ENCODE data around the gene ANKRD33B. TPM values are rescaled to one million over a fixed set of nuclear protein-coding genes. Genes with fewer than 3 reads are reported as not detected.
"Not testable (repeated sequence)": the region's sequence is repeated elsewhere in the genome, so short reads cannot be mapped to it uniquely, and the experiment has no call there.

The ANKRD33B gene
- total RNA-seq, 1 donor, result 2.6 TPM

DNA sequence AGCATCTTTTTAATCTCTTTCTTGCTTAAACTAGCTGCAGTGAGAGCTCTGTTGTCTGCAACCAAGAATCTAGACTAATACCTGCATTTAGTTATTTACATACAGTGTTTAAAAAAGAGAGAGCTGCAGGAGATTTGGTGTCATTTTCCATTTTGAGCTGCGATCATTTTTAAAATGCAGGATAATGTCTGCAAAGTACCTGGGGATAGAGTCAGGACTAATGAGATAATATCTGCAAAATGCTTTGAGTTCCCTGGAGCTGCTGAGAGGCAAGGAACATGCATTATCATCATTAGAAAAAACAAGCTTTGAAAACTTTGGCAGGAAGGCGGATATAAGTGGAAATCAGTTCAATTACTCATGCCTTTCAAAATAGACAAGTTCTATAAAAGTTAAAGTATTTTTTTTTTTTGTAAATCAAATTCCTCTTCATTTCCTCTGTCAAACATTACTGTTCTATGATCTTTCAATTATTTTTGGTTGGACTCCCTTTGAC lies 21.8 kb upstream of the ANKRD33B start:
- TF ChIP-seq, protein P1, sequence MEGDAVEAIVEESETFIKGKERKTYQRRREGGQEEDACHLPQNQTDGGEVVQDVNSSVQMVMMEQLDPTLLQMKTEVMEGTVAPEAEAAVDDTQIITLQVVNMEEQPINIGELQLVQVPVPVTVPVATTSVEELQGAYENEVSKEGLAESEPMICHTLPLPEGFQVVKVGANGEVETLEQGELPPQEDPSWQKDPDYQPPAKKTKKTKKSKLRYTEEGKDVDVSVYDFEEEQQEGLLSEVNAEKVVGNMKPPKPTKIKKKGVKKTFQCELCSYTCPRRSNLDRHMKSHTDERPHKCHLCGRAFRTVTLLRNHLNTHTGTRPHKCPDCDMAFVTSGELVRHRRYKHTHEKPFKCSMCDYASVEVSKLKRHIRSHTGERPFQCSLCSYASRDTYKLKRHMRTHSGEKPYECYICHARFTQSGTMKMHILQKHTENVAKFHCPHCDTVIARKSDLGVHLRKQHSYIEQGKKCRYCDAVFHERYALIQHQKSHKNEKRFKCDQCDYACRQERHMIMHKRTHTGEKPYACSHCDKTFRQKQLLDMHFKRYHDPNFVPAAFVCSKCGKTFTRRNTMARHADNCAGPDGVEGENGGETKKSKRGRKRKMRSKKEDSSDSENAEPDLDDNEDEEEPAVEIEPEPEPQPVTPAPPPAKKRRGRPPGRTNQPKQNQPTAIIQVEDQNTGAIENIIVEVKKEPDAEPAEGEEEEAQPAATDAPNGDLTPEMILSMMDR (IDR thresholded peaks at IDR 0.05; ENCODE audit: insufficient read depth, low read depth, low read length), result no peak
- no peak overlapping the region for H3K4me3 ChIP-seq (ENCODE audit: low read depth, low read length)
- no peak for DNase-seq (ENCODE audit: low read depth)

DNA sequence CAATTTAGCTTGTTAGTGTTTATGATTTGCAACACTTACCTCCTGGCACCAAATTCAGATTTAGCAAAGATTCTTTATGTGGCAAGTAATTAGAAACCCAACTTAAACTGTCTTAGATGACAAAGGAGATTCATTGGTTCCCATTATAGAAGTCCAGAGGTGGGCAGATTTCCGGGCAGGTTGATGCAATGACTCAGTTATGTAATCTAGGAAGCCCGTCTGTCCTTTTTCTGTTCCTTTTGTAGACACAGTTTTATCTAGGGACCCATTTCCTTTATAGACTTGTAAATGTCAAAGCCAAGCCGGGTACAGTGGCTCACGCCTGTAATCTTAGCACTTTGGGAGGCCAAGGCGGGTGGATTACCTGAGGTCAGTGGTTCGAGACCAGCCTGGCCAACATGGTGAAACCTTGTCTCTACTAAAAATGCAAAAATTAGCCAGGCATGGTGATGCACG lies 20.3 kb upstream of the ANKRD33B start:
- TF ChIP-seq, protein P1 (IDR thresholded peaks at IDR 0.05; ENCODE audit: insufficient read depth, low read depth, low read length), result no peak
- H3K4me3 ChIP-seq (ENCODE audit: low read depth, low read length), result no peak overlapping the region
- no peak for DNase-seq (ENCODE audit: low read depth)

DNA sequence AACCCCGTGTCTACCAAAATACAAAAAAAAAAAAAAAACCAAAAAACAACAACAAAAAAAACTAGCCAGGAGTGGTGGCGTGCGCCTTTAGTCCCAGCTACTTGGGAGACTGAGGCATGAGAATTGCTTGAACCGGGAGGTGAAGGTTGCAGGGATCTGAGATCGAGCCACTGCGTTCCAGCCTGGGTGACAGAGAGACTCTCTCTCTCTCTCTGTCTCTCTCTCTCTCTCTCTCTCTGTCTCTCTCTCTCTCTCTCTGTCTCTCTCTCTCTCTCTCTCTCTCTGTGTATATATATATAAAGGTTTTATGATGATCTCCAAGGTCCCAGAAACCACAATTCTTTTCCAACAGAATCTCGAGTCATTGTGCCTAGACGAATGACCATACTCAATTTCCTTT lies 18.8 kb upstream of the ANKRD33B start:
- H3K4me3 ChIP-seq (ENCODE audit: low read depth, low read length), result no peak overlapping the region
- TF ChIP-seq, protein P1 (IDR thresholded peaks at IDR 0.05; ENCODE audit: insufficient read depth, low read depth, low read length), result no peak
- DNase-seq (ENCODE audit: low read depth), result no peak

DNA sequence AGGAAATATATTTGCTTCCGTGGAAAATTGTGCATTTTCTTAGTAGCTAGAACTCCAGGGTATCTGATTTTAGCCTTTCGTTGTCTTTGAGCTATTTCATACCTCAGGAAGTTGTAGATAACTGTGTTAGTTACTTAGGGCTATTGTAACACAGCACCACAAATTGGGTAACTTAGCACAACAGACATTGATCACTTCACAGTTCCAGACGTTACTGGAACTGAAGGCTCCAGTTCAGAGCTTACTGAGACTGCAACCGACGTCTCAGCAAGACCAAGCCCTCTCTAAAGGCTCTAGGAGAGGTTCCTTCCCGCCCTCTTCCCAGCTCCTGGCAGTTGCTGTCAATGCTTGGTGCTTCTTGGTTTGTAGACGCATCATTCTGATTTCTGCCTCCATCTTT lies 17.7 kb upstream of the ANKRD33B start:
- no peak overlapping the region for H3K4me3 ChIP-seq (ENCODE audit: low read depth, low read length)
- DNase-seq (ENCODE audit: low read depth), result no peak
- TF ChIP-seq, protein P1 (IDR thresholded peaks at IDR 0.05; ENCODE audit: insufficient read depth, low read depth, low read length), result no peak

DNA sequence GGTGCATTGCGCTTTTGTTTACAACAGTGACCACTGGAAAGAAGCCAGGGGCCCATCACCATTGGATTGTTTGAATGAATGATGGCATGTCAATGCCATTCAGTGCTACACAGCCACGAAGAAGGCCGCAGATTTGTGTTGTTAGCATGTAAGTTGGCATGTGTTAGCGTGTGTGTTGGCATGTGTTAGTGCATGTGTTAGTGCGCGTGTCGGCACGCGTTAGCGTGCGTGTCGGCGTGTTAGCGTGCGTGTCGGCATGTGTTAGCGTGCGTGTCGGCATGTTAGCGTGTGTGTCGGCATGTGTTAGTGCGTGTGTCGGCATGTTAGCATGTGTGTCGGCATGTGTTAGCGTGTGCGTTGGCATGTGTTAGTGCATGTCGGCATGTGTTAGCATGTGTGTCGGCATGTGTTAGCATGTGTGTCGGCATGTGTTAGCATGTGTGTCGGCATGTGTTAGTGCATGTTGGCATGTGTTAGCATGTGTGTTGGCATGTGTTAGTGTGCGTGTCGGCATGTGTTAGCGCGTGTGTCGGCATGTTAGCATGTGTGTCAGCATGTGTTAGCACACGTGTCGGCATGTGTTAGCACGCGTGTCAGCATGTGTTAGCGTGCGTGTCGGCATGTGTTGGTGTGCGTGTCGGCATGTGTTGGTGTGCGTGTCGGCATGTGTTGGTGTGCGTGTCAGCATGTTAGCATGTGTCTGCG lies 15.3 kb upstream of the ANKRD33B start:
- DNase-seq (ENCODE audit: low read depth), result no peak
- TF ChIP-seq, protein P1 (IDR thresholded peaks at IDR 0.05; ENCODE audit: insufficient read depth, low read depth, low read length), result no peak
- H3K4me3 ChIP-seq (ENCODE audit: low read depth, low read length), result no peak overlapping the region

DNA sequence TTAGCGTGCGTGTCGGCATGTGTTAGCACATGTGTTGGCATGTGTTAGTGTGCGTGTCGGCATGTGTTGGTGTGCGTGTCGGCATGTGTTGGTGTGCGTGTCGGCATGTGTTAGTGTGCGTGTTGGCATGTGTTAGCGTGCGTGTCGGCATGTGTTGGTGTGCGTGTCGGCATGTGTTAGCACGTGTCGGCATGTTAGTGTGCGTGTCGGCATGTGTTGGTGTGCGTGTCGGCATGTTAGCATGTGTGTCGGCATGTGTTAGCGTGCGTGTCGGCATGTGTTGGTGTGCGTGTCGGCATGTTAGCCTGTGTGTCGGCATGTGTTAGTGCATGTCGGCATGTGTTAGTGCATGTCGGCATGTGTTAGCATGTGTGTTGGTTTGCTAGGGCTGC lies 14.8 kb upstream of the ANKRD33B start:
- not testable (repeated sequence) for H3K4me3 ChIP-seq (ENCODE audit: low read depth, low read length); DNase-seq (ENCODE audit: low read depth)

DNA sequence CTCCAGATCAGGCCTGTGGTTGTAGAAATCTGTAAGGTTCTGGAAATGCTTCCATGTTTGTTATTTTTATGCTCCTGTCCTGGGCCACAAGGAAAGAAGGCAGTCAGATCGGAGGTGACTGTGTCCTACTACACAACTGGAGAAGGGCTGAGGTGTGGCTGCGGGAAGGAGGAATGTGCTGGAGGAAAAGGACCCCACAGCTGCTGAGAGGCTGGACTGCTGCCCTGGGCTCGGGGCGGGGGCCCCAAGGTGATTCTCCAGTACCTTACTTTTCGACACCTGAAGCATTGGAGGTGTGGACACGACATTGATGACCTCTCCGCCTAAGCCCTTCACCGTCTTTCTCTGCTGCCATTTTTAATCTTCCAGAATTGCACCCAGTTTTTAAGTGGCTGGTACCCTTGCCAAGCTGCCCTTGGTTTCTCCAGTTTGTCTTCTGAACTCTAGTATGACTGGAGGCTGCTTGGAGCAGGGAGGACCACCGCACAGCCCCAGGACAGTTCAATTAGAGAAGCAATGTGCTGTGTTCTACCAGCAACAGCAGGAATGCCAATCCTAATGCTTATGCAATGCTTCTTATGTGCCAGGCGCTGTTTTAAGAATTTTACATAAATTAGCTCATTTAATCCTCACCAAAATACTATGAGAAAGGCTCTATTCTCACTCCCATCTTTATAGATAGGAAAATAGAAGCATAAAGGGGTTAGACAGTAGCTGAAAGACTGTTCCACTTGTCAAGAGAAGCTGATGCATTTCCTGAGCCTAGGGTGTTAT lies 13.5 kb upstream of the ANKRD33B start:
- TF ChIP-seq, protein P1 (IDR thresholded peaks at IDR 0.05; ENCODE audit: insufficient read depth, low read depth, low read length), result no peak
- H3K4me3 ChIP-seq (ENCODE audit: low read depth, low read length), result no peak overlapping the region
- no peak for DNase-seq (ENCODE audit: low read depth)

Measured in fibroblast of villous mesenchyme (primary cell).